Right ventricle myocardium inferior (tissue), 1 donor: ENCODE measurements around the gene HSD11B1L. TPM values are rescaled to one million over a fixed set of nuclear protein-coding genes. Genes with fewer than 3 reads are reported as not detected.

Experiments
- ATAC-seq: fragments of 200-7000 bp; cut with Tn5 transposase; one replicate; pipeline ENCODE4 v1.9.1; 2020; ENCODE audit warnings: mild to moderate bottlenecking, moderate library complexity
- DNase-seq: peaks from one replicate; pipeline ENCODE4 v3.0.0; 2021; ENCODE audit errors: missing footprints
- intact Hi-C: fragments of 100-400 bp; cut with DNase I; formaldehyde crosslinking; loops from one replicate; pipeline ENCODE4 v1.11.0; 2022
- total RNA-seq: library from RNA; stranded (reverse); fragmentation: NEBNext Ultra II Directional; extraction: Animal tissue kit (Norgen Biotek cat#: 25700); gene quantifications from one replicate; pipeline ENCODE4 v1.2.1, GENCODE V29; 2021
- donor health status: DM: no; HTN: yes; CAD: no; lungs with severe emphysema.

HSD11B1L gene
- total RNA-seq, 1 donor from 2014 or later: 3.9 TPM

- intact Hi-C loops: no loop called here
- DNase-seq (no peak), ATAC-seq (no peak)
These were observed 16.3 kb upstream of the HSD11B1L start for GRCh38 chr19:5664515-5664914.

GRCh38 chr19:5665781-5666513 lies 14.9 kb upstream of the HSD11B1L start:
- DNase-seq (no peak), ATAC-seq (no peak)
- intact Hi-C loops: no loop called here

- intact Hi-C loops: no loop called here
- no peak for ATAC-seq
- no peak for DNase-seq
These were observed 13.8 kb upstream of the HSD11B1L start for GRCh38 chr19:5666921-5667610.

- DNase-seq (no peak), ATAC-seq (no peak)
- intact Hi-C loops: no loop called here
These were observed 13.0 kb upstream of the HSD11B1L start for GRCh38 chr19:5667751-5668271.

- DNase-seq (no peak), ATAC-seq (no peak)
- intact Hi-C loops: no loop called here
These were observed 11.6 kb upstream of the HSD11B1L start for GRCh38 chr19:5669212-5669611.

- intact Hi-C loops: no loop called here
- DNase-seq: no peak
- ATAC-seq: no peak
These were observed 9.2 kb upstream of the HSD11B1L start for GRCh38 chr19:5671600-5671999.

- intact Hi-C loops: no loop called here
- DNase-seq (no peak), ATAC-seq (no peak)
These were observed 7.9 kb upstream of the HSD11B1L start for GRCh38 chr19:5672708-5673459.

- ATAC-seq: no peak
- intact Hi-C loops: no loop called here
- no peak for DNase-seq
These were observed 7.1 kb upstream of the HSD11B1L start for GRCh38 chr19:5673752-5674151.

- DNase-seq: no peak
These were observed 6.1 kb upstream of the HSD11B1L start for GRCh38 chr19:5674714-5675113.

GRCh38 chr19:5676105-5676771 lies 4.6 kb upstream of the HSD11B1L start:
- ATAC-seq (no peak), DNase-seq (no peak)
- intact Hi-C loops: no loop called here

More at GRCh38 chr19:5674714-5675113, 6.1 kb upstream of the HSD11B1L start:
- ATAC-seq: no peak
- intact Hi-C loops: no loop called here

- DNase-seq: no peak
- intact Hi-C loops: no loop called here
- no peak for ATAC-seq
These were observed 4.1 kb upstream of the HSD11B1L start for GRCh38 chr19:5676772-5677105.

- intact Hi-C loops: no loop called here
- ATAC-seq (no peak), DNase-seq (no peak)
These were observed 3.7 kb upstream of the HSD11B1L start for GRCh38 chr19:5677136-5677535.

GRCh38 chr19:5677580-5677979 lies 3.2 kb upstream of the HSD11B1L start:
- ATAC-seq: no peak
- intact Hi-C loops: no loop called here

GRCh38 chr19:5678071-5678718 lies 2.6 kb upstream of the HSD11B1L start:
- DNase-seq: no peak
- ATAC-seq: no peak
- intact Hi-C loops: no loop called here

More at GRCh38 chr19:5677580-5677979, 3.2 kb upstream of the HSD11B1L start:
- no peak for DNase-seq

GRCh38 chr19:5679289-5680083 lies 1.3 kb upstream of the HSD11B1L start:
- no peak for ATAC-seq
- no peak for DNase-seq
- intact Hi-C loops: loop anchor here (2.0 to 5.0 kb wide), 3 partner anchors 43 to 111 kb away; partner anchors contain the start of genes CATSPERD, DUS3L, LONP1 and SAFB

- DNase-seq (no peak), ATAC-seq (peak; percentile 4)
- intact Hi-C loops: loop anchor here (2.0 to 5.0 kb wide), 3 partner anchors 42 to 111 kb away; partner anchors contain the start of genes CATSPERD, DUS3L, LONP1 and SAFB
These were observed 767 bp upstream of the HSD11B1L start for GRCh38 chr19:5680084-5680436.

- ATAC-seq: no peak
- intact Hi-C loops: loop anchor here (2.0 to 5.0 kb wide), 3 partner anchors 41 to 109 kb away; partner anchors contain the start of genes CATSPERD, DUS3L, LONP1 and SAFB
- no peak for DNase-seq
These were observed 722 bp downstream of the HSD11B1L start for GRCh38 chr19:5681391-5682106.
